MM.1S (cell line): ENCODE data around the gene SAMD4A.

Experiments used
- EZH2 ChIP-seq: fragments of 300-600 bp; sonication (generic); optimal IDR thresholded peaks from 2 replicates; pipeline ENCODE3; 2017; ENCODE audit warnings: low read depth, mild to moderate bottlenecking, antibody characterized with exemption, low read length, mixed read lengths
- TF ChIP-seq, protein P1 (sequence below): fragments of 300-600 bp; sonication (generic); IDR thresholded peaks from 2 replicates; pipeline ENCODE4 v1.5.1; 2016; ENCODE audit warnings: antibody characterized with exemption, low read length, mixed read lengths

DNA sequence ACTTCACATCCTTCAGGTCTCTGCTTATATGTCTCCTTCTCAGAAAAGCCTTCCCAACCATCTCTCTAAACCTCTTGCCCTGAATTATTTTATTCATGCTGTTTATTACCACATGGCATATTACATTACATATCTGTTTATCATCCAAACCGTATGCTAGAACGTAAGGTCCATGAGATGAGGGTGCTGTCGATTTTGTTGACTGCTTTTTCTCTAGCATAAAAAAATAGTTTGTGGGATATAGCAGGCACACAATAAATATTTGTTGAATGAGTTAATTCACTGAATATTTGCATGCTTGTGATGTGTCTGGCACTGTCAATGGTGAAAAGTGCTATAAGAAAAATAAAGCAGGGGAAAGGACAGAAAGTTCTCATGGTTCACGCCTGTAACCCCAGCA lies 22.9 kb downstream of the SAMD4A start:
- TF ChIP-seq, protein P1, sequence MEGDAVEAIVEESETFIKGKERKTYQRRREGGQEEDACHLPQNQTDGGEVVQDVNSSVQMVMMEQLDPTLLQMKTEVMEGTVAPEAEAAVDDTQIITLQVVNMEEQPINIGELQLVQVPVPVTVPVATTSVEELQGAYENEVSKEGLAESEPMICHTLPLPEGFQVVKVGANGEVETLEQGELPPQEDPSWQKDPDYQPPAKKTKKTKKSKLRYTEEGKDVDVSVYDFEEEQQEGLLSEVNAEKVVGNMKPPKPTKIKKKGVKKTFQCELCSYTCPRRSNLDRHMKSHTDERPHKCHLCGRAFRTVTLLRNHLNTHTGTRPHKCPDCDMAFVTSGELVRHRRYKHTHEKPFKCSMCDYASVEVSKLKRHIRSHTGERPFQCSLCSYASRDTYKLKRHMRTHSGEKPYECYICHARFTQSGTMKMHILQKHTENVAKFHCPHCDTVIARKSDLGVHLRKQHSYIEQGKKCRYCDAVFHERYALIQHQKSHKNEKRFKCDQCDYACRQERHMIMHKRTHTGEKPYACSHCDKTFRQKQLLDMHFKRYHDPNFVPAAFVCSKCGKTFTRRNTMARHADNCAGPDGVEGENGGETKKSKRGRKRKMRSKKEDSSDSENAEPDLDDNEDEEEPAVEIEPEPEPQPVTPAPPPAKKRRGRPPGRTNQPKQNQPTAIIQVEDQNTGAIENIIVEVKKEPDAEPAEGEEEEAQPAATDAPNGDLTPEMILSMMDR: no peak
- no peak for TF ChIP-seq EZH2
